DMS53 (cell line): ENCODE measurements around the gene IGFALS.
"Not testable (repeated sequence)": the region's sequence is repeated elsewhere in the genome, so short reads cannot be mapped to it uniquely, and the experiment has no call there.

ENCODE experiments used
- DNase-seq: peaks from one replicate; lab custom pipeline; 2025; lab: John Stamatoyannopoulos, UW

The IGFALS gene

GRCh38 chr16:1818204-1818872 is 24.8 kb upstream of the IGFALS start:
- DNase-seq, result no peak

- no peak for DNase-seq
These were observed 24.2 kb upstream of the IGFALS start for GRCh38 chr16:1817716-1818115.

DNA sequence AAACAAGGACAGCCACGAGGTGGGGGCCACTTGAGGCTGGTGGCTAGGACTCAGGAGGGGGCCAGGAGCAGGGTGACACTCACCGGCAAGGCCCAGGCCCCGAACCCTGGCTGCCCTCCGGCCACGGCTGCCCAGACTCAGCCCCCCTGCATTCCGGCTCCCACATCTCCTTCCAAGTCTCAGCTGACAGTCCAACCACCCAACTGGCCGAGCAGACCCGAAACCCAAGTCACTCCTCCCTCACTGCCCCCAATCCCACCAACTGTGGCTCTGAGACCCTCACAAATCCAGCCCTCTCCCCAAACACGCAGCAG is 23.7 kb upstream of the IGFALS start:
- no peak for DNase-seq

DNA sequence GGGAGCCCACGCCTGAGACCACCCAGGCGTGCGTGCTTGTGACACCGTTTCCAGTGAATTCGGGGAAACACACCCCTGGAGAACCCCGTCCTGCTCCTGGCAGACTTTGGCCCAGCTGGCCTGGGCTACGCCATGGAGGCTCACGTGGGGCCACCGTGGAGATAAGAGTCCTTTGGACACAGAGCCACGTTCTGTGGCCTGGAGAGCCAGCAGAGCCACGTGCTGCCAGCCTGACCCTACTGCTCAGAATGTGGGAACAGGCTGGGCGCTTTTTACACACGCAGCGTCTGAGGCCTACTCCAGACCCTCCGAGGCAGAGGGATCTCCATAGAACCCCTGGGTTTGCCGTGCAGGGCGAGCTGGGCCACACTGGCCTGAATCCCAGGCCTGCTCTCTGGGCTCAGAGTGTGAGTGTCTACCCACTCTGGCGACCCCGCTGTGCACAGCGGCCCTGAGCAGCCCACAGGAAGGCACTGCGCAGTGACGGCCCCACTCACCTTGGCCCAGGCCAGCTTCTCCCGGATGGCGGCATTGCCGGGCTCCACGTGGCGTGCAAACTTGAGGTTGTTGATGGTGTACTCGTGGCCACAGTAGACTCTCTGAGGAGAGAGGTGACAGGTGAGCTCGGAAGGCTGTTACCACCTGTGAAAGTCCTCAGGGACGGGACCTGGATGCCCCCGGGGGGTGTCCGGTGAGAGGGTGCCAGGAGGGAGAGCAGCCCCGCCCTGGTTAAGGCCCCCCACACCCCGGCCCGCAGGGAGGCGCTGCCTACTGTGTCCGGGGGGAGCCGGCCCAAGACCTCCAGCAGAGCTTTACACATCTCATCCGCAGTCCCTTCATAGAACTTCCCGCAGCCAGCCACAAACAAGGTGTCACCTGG is 23.1 kb upstream of the IGFALS start:
- DNase-seq, result no peak

DNA sequence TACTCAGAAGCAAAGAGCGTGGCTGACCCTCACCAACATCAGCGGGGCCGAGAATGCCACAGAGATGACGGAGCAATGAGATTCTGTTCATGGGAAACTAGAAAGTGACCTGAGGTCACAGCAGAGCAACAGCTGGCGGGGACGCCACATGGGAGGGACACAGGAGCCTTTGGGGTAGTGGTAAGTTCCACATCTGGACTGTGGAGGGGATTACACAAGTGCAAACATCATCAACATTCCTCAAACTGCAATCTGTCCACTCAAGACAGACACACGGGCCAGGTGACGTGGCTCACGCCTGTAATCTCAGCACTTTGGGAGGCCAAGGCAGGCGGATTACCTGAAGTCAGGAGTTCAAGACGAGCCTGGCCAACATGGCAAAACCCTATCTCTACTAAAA is 22.0 kb upstream of the IGFALS start:
- DNase-seq, result no peak

DNA sequence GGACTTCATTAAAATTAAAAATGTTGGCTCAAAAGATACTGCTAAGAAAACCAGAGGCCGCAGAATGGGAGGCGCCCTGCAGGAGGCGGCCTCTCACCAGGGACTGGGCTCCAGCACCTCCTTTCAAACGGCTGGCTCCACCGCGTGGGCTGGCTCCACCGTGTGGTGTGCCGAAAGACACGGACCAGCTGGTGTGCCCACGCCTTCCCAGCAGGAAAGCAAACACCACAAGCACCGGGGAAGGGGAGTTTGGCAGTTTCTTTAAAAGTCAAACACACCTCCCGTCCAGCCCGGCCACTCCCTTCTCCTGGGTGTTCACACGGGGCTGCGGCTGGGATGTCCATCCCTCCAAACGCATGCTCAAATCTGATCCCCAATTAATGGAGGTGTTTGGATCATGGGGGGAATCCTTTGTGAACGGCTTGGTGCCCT is 19.2 kb upstream of the IGFALS start:
- peak; percentile 86 for DNase-seq

DNA sequence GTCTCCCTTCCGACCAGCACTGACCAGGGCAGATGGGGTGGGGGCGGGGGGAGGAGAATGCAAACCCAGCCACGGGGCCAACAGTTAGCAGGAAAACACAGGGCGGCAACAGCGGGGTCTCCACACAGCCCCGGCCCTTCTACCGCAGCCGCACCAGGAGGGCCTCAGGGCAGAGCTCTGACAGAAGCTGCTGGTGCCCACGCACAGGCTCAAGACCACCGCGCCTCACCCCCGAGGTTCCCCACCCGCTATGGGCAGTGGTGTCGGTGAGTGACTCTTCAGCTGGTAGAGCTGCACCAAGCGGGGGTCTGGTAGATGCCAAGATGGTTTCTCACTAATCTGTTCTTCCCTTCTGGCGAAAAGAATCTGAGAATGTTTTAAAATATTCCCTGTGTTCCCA is 17.0 kb upstream of the IGFALS start:
- no peak for DNase-seq

GRCh38 chr16:1810106-1810505 is 16.6 kb upstream of the IGFALS start:
- DNase-seq, result no peak

DNA sequence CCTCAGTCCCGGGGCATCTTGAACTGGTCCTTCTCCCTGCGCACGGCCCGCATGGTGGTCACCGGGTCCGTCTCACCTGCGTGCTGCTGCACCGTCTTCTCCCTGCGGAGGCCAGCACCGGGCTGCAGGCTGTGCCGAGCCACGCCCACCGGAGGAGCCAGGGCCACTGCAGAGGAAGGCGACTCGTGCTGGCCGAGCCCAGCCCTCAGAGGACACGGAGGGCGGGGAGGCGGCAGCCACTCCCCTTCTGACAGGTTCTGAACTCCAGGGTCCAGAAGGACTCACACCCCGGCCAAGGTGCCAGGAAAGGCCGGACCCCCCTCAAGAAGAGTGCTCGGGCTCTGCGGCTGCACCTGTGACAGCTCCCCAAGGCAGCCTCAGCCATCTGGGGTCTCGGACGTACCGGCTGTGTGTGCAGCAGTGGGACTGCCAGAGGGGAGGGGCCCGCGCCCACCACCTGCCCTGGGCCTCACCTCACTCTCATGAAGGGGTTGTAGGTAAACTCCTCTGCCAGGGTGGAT is 15.8 kb upstream of the IGFALS start:
- no peak for DNase-seq

DNA sequence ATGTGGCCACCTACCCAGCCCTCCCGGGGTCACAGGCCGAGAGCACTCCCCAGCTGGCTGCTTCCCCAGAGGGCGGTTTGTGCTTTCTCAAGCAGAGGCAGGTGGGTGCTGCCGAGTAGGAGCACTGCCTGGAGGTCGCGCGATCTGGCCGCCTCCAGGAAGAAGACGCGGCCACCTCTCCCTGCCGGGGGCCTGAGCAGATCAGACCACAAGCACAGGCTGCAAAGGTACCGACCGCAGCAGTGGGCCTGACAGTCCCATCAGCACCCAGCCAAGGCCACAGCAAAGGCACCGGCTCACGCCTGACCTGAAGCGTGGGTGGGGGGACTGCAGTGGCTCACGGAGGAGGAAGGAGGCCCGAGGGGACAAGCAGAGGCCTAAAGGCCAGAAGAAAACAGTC is 15.2 kb upstream of the IGFALS start:
- no peak for DNase-seq

- DNase-seq, result no peak
These were observed 14.1 kb upstream of the IGFALS start for GRCh38 chr16:1807626-1808025.

DNA sequence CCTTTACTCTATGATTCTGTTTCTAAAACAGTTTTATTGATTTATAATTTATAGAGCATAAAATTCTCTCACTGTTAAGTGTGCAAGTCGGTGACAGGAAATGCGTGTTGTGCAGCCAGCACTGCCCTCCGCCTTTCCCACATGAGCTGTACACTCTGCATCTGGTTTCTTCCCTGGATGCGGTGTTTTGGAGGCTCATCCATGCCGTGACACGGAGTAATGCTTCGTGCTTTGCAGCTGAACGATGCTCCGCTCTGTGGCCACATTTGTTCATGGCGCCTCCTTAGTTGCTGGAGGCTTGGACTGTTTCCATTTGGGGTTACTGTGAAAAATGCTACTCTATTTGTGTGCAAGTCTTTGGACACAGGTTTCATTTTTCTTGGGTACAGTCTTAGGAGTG is 7.2 kb upstream of the IGFALS start:
- DNase-seq, result no peak

DNA sequence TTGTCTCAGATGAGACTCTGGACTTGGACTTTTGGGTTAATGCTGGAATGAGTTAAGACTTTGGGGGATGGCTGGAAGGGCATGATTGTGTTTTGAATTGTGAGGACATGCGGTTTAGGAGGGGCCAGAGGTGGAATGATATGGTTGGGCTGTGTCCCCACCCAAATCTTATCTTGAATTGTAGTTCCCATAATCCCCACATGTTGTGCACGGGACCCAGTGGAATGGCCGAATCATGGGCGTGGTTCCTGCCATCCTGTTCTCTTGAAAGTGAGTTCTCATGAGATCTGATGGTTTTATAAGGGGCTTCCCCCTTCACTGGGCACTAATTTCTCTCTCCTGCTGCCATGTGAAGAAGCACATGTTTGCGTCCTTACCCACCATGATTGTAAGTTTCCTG is 5.8 kb upstream of the IGFALS start:
- not testable (repeated sequence) for DNase-seq

- DNase-seq, result no peak
These were observed 1.6 kb upstream of the IGFALS start for GRCh38 chr16:1794908-1795666.

GRCh38 chr16:1794221-1794871 is 841 bp upstream of the IGFALS start:
- peak; percentile 60 for DNase-seq

DNA sequence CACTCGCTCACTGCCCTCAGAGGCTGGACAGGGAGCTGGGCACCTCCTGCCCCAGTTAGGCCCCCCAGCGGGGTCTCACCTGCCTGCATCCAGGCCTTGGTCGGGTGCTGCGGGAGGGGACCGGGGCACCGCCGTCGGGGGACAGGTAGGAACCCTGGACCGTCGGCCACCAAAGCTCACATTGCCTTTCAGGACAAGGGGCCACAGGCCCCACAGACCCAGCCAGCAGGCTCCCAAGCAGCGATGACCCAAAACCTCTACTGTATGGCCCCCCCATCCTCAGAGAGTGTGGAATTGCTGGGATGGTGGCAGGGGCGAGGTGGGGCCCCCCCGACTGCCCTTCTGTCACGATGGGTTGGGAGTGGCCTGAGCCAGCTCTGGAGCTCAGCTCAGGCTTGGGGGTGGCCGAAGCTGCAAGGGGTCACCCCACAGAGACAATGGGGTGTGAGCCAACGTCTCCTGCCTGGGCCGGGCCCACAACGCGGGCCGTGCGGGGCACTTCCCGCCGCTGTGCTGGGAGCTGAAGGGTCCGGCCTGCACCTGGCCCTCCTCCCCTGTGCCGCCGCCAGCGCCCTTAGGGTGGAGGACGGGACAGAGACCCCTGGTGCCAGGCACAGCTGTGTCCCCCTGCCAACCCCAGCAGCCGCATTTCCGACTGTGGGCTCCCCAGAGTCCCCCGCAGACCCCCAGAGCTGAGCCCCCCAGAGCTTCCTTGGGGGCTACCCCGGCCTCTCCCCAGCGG is 498 bp downstream of the IGFALS start:
- DNase-seq, result no peak

DNA sequence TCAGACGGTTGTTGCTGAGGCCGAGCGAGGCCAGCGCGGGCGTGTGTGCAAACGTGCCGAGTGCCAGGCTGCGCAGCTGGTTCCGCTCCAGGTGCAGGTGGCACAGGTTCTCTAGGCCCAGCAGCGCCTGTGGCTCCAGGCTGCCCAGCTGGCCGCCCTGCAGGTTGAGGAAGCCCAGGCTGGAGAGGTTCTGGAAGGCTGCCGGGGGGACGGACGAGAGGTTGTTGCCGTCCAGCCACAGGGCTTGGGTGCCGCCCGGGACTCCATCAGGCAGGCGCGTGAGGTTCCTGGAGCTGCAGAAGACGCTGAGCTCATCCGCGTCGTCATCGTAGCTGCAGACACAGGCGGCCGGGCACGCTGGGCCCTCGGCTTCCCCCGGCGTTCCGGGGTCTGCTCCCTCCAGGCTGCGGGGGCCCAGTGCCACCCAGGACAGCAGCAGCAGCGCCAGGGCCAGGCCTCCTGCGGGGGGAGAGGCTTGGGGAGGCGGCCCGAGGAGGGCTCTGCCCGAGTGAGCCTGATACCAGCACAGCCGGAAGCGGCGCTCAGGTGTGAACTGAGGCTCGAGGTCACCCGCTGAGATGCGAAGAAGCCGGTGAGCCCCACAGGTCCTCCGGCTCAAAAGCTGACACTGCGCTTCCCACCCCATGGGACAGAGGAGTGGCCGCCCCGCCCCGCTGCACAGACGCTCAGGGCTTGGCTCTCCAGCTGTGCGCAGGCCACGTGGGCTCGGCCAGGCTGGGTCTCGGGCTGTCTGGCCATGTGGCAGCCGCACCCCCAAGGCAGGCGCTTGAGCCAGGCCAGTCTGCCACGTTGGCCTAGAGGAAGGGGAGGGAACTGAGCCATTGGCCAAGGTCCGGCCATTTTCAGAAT is 1.3 kb downstream of the IGFALS start:
- no peak for DNase-seq

GRCh38 chr16:1791256-1791942 is 2.1 kb downstream of the IGFALS start:
- DNase-seq, result no peak

GRCh38 chr16:1790611-1791255 is 2.8 kb downstream of the IGFALS start:
- no peak for DNase-seq
